Adipocyte (in vitro differentiated cells): ENCODE measurements around the gene GORAB.

ENCODE experiments used
- DNase-seq: peaks from one replicate; pipeline ENCODE4 v3.0.0-alpha.2; 2015; ENCODE audit warnings: low read depth
- H3K27me3 ChIP-seq: replicated peaks from 2 replicates; pipeline ENCODE4 v1.7.0; 2013; ENCODE audit warnings: mild to moderate bottlenecking, low read length, moderate library complexity; ENCODE audit not compliant: control insufficient read depth, insufficient read depth
- H3K36me3 ChIP-seq: 2 replicates; pipeline ENCODE4 v1.7.0; 2013; ENCODE audit warnings: low read length, mild to moderate bottlenecking, moderate library complexity; ENCODE audit not compliant: control insufficient read depth, insufficient read depth, severe bottlenecking
- H3K4me1 ChIP-seq: 2 replicates; pipeline ENCODE4 v1.7.0; 2013; ENCODE audit warnings: mild to moderate bottlenecking, low read length, moderate library complexity; ENCODE audit not compliant: control insufficient read depth, insufficient read depth
- H3K4me3 ChIP-seq: 2 replicates; pipeline ENCODE4 v1.7.0; 2013; ENCODE audit warnings: mild to moderate bottlenecking, low read length, moderate library complexity
- H3K9ac ChIP-seq: 2 replicates; pipeline ENCODE4 v1.7.0; 2013; ENCODE audit warnings: mild to moderate bottlenecking, low read length, moderate library complexity
- H3K9me3 ChIP-seq: 2 replicates; pipeline ENCODE4 v1.7.0; 2013; ENCODE audit warnings: mild to moderate bottlenecking, low read length, moderate library complexity; ENCODE audit not compliant: control insufficient read depth

Gene GORAB

DNA sequence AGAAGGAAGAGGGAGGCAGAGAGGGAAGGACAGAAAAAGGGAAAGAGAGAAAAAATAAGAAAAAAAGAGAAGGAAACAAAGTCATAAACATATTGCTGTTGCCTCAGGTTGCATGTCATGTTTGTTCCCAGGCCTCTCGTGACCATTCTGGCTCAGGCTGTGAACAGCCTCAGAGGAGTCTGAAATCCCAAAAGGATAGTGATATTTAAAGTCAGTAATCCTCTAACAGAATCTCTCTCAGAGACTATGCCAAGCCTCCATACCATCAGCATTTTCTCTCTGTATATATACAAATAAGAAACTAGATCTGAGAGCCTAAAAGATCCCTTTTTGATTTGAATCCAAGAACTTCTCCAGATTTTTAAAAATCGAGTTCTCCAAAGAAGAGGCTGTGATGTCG lies 35.2 kb downstream of the GORAB start:
- H3K9ac ChIP-seq, result no peak overlapping the region
- no peaks in the 10 kb centered on the region for H3K27me3 ChIP-seq
- DNase-seq, result no peak
- H3K4me1 ChIP-seq, result peaks cover 45% of the 10 kb centered on the region
- no peak overlapping the region for H3K4me3 ChIP-seq
- H3K36me3 ChIP-seq, result no peaks in the 10 kb centered on the region
- H3K9me3 ChIP-seq, result no peaks in the 10 kb centered on the region

DNA sequence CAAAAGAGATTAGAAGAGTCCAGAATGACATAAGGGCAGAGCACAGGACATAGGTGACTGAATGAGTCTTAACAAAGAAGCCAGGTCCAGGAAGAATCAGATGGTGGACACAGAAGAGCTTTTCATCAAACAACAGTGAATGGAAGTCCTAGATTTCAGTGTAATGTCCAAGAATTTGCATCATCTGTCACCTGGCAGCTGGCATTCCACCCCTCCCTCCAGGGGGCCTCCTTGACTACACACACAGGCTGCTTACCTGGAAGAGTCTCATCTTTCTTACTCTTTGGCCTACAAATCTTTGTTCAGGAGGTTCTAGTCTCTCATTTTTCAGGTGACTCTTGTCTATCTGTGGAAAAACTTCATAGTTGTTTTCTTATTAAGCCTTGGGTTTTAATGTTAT lies 36.2 kb downstream of the GORAB start:
- H3K9ac ChIP-seq, result no peak overlapping the region
- H3K4me3 ChIP-seq, result no peak overlapping the region
- H3K36me3 ChIP-seq, result no peaks in the 10 kb centered on the region
- H3K9me3 ChIP-seq, result no peaks in the 10 kb centered on the region
- H3K27me3 ChIP-seq, result no peaks in the 10 kb centered on the region
- H3K4me1 ChIP-seq, result peaks cover 35% of the 10 kb centered on the region
- DNase-seq, result no peak

DNA sequence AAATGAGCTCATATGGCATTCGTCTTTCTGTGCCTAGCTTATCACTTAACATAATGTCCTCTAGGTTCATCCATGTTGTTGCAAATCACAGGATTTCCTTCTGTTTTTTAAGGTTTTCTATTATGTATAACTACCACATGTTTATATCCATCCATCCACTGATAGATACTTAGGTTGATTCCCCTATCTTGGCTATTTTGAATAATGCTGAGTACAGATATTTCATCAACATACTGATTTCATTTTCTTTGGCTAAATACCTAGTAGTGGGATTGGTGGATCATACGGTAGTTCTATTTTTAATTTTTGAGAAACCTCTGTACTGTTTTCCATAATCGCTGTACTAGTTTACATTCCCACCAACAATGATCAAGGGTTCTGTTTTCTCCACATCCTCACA lies 45.0 kb downstream of the GORAB start:
- Histone ChIP-seq H3K9me3 (no peaks in the 10 kb centered on the region), H3K4me1 (peaks cover 15% of the 10 kb centered on the region), H3K4me3 (no peak overlapping the region), H3K36me3 (no peaks in the 10 kb centered on the region), H3K9ac (no peak overlapping the region), H3K27me3 (no peaks in the 10 kb centered on the region)
- DNase-seq, result no peak

DNA sequence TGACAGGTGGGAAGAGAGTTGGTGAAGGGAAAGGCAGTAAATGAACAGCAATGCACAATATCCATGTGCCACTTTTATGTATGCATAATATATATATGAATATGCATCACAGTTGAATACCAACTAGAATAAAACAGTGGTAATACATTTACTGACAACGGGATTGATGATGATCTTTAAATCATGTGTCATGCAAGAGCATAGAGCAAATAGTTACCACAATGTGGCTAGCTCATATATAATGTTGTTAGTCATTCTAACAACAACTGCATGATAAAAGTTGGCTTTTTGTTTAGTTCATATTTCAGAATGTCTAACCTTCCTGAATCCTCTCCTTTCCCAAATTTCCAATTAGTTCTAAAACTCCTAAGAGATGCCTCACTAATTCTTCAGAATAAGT lies 46.4 kb downstream of the GORAB start:
- Histone ChIP-seq H3K4me1 (peaks cover 15% of the 10 kb centered on the region), H3K9ac (no peak overlapping the region), H3K27me3 (no peaks in the 10 kb centered on the region), H3K4me3 (no peak overlapping the region), H3K9me3 (no peaks in the 10 kb centered on the region), H3K36me3 (no peaks in the 10 kb centered on the region)
- DNase-seq, result no peak

DNA sequence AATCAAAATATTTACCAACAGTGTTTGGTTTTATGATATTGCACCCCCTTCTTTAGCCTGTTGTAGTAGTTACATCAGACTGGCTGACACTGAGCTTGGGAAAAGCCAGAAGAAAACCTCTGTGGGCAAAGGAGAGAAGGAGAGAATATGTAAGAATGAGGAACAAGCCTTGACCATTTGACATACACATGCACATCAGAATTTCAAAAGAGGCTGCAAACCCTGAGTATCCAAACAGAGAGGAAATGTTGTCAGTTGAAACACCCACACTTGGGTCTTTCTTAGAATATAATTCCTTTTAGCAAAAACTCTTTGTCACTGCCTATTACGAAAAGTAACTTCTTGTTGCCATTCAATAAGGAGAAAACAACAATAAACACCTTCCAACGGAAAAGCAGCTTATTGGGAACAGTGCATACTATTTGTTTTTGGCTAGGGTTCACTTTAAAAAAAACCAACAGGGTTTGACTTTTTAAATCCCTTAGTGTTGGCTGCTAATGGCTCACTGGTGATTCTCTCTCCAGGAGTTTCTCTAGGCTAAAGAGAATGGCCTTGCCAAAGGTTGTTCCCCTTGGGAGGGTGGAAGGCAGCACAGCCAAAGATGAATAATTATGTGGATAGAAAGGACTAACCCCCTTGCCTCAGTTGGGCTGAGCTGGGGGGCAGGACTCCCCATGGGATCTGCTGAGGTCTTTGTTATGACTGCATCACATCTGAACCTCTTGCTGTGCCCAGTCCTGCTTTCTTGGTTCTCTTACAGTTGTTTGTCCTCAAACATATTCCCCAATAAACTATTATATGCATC lies 48.9 kb downstream of the GORAB start:
- Histone ChIP-seq H3K27me3 (no peaks in the 10 kb centered on the region), H3K4me3 (peak overlapping the region; percentile 26), H3K9me3 (no peaks in the 10 kb centered on the region), H3K36me3 (no peaks in the 10 kb centered on the region), H3K4me1 (peaks cover 18% of the 10 kb centered on the region), H3K9ac (peak overlapping the region; percentile 15)
- DNase-seq, result no peak

DNA sequence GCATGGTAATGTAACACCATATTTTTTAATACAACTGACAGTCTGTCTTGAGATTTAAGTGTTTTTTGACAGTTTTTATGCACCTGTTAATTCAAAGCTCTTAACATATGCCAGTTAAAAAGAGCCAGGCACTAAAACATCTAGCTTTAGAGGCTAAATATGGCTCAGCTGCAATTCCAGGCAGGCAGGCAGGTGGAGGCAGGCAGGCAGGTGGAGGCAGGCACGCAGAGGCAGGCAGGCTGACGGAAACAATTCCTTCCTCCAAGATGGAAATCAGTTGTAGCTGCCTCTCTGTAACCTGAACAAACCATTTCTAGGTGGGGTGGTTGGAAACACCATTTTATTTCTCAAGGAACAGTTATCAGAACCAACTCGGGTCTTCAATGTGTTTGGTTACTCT lies 51.2 kb downstream of the GORAB start:
- Histone ChIP-seq H3K9ac (no peak overlapping the region), H3K4me1 (peaks cover 38% of the 10 kb centered on the region), H3K9me3 (no peaks in the 10 kb centered on the region), H3K27me3 (no peaks in the 10 kb centered on the region), H3K4me3 (no peak overlapping the region), H3K36me3 (no peaks in the 10 kb centered on the region)
- no peak for DNase-seq

DNA sequence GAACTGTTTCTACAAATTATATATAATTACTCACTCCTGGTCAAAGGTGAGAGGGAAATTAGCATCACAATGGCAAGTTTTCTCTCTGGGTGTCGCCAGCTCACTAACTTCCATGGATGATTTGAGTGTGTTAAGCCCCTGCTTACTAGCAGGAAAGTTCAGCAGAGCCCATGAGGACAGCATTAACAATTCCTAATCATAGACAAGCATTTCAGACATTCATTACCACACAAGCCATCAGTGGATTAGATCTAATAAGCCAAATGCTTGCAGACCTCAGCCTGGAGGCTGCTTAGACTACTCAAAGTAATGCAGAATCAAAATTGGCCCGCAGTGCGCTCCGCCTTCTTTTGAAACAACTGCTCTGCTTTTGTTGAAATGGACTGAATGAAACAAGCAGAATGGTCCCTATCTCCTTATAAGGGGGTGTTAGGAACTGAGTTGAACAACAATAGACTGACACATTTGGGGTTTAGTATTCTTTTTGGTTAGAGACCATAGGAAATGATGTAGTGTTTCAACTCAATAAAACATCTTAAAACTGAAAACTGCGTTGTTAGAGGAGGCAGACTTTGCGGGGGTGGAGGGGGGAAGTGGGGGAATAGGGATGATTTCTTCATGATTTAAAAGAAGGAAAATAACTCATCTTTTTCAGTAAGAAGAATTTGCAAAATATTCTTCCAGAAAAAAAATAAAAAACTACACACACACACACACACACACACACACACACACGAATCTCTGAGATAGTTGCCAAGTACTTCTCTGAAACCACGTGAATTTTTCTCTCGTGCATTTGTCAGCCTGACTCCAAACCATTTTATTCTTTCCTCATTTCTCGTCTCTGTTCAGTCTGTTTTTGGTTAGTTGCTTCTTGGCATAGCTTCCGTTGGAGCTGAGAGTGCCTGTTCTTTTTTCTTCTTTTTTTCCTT lies 54.6 kb downstream of the GORAB start:
- H3K4me3 ChIP-seq, result peak overlapping the region; percentile 78
- no peaks in the 10 kb centered on the region for H3K36me3 ChIP-seq
- peak overlapping the region; percentile 90 for H3K9ac ChIP-seq
- no peaks in the 10 kb centered on the region for H3K27me3 ChIP-seq
- peaks cover 44% of the 10 kb centered on the region for H3K4me1 ChIP-seq
- H3K9me3 ChIP-seq, result no peaks in the 10 kb centered on the region
- DNase-seq, result peak; percentile 84

DNA sequence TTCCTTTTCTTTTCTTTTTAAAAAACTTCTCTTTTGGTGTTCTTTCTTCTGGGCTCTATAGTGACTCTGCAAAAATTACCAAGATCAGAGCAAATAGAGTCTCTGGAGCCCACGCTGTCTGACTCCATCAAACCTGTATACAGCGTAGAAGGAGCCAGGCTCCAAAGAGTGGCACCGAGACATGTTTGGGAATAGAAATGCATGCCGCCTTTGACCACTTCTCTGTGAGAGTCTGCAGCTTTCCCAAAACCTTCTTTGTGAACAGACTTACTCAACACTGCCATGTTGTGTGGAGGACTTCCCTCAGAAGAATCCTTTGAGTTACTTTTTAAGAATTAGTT lies 55.3 kb downstream of the GORAB start:
- Histone ChIP-seq H3K4me1 (peaks cover 51% of the 10 kb centered on the region), H3K9ac (peak overlapping the region; percentile 90), H3K36me3 (no peaks in the 10 kb centered on the region), H3K4me3 (peak overlapping the region; percentile 78), H3K9me3 (no peaks in the 10 kb centered on the region), H3K27me3 (no peaks in the 10 kb centered on the region)
- no peak for DNase-seq

DNA sequence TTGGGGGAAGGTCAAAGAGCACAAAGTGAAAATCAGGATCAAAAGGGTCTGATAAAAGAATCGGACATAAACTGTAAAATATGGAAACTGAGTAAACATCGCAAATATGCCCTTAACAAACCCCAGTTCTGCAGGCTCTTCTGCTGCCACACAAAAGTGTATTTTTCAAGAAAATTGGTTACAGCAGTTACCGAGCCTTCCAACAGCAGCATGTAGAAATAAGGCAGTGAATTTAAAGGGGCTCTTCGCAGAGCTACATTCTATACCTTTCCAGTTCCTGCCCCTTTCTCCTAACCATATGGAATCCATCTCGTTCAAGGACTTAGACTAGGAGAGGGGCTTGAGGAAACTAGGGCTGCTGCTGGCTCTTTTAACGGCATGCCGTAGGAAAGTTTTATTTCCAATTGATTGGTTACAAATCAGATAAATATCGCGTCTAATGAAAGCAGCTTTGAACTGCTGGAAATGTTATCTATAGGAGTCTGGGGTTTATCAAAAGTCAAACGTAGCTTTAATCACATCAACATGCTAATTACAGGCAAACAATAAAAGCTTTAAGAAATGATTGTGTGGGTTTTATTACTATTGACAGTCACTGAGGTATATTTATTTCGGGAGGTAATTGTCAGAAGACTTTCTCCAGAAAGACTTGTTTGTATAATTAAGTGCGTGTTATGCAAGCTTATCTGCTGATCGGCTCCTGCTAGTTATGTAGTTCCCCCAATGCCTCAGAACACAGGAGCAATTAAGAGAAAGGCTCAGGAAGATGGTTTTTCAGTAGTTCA lies 59.1 kb downstream of the GORAB start:
- H3K4me3 ChIP-seq, result peak overlapping the region; percentile 75
- no peaks in the 10 kb centered on the region for H3K27me3 ChIP-seq
- H3K9ac ChIP-seq, result peak overlapping the region; percentile 84
- no peak for DNase-seq
- H3K4me1 ChIP-seq, result peaks cover 67% of the 10 kb centered on the region
- H3K9me3 ChIP-seq, result peaks cover 3% of the 10 kb centered on the region
- no peaks in the 10 kb centered on the region for H3K36me3 ChIP-seq

DNA sequence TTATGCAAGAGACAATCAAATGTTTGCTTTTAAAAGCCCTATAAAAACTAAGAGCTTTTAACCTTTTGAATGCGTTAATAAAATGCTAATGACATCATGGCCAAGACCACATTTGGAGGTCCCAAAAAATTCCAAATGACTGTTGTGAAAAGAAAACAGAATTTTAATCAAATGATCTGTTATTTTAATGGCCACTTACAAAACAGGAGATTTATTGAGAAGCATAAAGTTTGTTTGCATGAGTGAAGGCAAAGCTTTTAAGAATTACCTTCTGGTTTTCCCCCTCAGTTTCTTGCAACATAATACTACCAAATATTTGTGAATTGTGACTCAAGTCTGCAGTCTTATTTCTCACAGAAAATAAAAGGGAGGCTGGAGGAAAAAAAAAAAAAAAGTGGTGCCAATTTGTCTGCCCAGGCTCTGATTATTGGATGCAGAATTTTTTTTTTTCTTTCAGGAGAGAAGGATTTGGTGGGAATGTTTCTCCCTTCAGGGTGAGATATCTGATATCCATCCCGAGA lies 60.7 kb downstream of the GORAB start:
- no peaks in the 10 kb centered on the region for H3K36me3 ChIP-seq
- no peaks in the 10 kb centered on the region for H3K27me3 ChIP-seq
- DNase-seq, result peak; percentile 60
- H3K4me3 ChIP-seq, result peak overlapping the region; percentile 77
- H3K4me1 ChIP-seq, result peaks cover 55% of the 10 kb centered on the region
- peak overlapping the region; percentile 84 for H3K9ac ChIP-seq
- H3K9me3 ChIP-seq, result peaks cover 15% of the 10 kb centered on the region
